Neural progenitor cell (in vitro differentiated cells): Measurements from ENCODE around the gene NPEPL1. TPM values are rescaled to one million over a fixed set of nuclear protein-coding genes. Genes with fewer than 3 reads are reported as not detected.

Experiments
- DNase-seq: peaks from one replicate; pipeline ENCODE4 v3.0.0-alpha.2; 2016; ENCODE audit warnings: low spot score
- H2AFZ ChIP-seq: fragments of 200-600 bp; sonication (generic); replicated peaks from 2 replicates; pipeline ENCODE4 v1.6.1; 2016; ENCODE audit warnings: antibody characterized with exemption
- H3F3A ChIP-seq: fragments of 200-600 bp; sonication (generic); 2 replicates; pipeline ENCODE4 v1.6.1; 2016; ENCODE audit warnings: antibody characterized with exemption, low read depth
- H3K27ac ChIP-seq: fragments of 200-600 bp; sonication (generic); 2 replicates; pipeline ENCODE4 v1.5.1; 2016; ENCODE audit warnings: mild to moderate bottlenecking
- H3K27me3 ChIP-seq: fragments of 200-600 bp; sonication (generic); 2 replicates; pipeline ENCODE4 v1.6.1; 2016; ENCODE audit warnings: mild to moderate bottlenecking, moderate library complexity
- H3K36me3 ChIP-seq: fragments of 200-600 bp; sonication (generic); 2 replicates; pipeline ENCODE4 v1.5.1; 2016
- H3K4me1 ChIP-seq: fragments of 200-600 bp; sonication (generic); 2 replicates; pipeline ENCODE4 v1.6.1; 2016; ENCODE audit warnings: mixed run types
- H3K4me2 ChIP-seq: fragments of 200-600 bp; sonication (generic); 2 replicates; pipeline ENCODE4 v1.6.1; 2016
- H3K4me3 ChIP-seq: fragments of 200-600 bp; sonication (generic); 2 replicates; pipeline ENCODE4 v1.5.1; 2016
- H3K79me2 ChIP-seq: fragments of 200-600 bp; sonication (generic); 2 replicates; pipeline ENCODE4 v1.6.1; 2016; ENCODE audit warnings: low read depth
- H3K9ac ChIP-seq: fragments of 200-600 bp; sonication (generic); 2 replicates; pipeline ENCODE4 v1.6.1; 2016
- H3K9me3 ChIP-seq: fragments of 200-600 bp; sonication (generic); 2 replicates; pipeline ENCODE4 v1.5.1; 2016; ENCODE audit warnings: low read depth
- H4K20me1 ChIP-seq: fragments of 200-600 bp; sonication (generic); 2 replicates; pipeline ENCODE4 v1.6.1; 2016; ENCODE audit warnings: low read depth
- H3K27ac Mint-ChIP-seq: 3 replicates; pipeline ENCODE4 v1.8.0; 2021; ENCODE audit warnings: mixed read lengths
- H3K27me3 Mint-ChIP-seq: 2 replicates; pipeline ENCODE4 v1.8.0; 2022; ENCODE audit warnings: low read depth, mild to moderate bottlenecking, inconsistent platforms, moderate library complexity, mixed read lengths; ENCODE audit not compliant: insufficient read depth
- H3K36me3 Mint-ChIP-seq: 3 replicates; pipeline ENCODE4 v1.8.0; 2021; ENCODE audit warnings: mixed read lengths
- H3K4me1 Mint-ChIP-seq: 3 replicates; pipeline ENCODE4 v1.8.0; 2021; ENCODE audit warnings: mixed read lengths
- H3K4me3 Mint-ChIP-seq: 3 replicates; pipeline ENCODE4 v1.8.0; 2021; ENCODE audit warnings: mild to moderate bottlenecking, moderate library complexity, mixed read lengths
- H3K9me3 Mint-ChIP-seq: 3 replicates; pipeline ENCODE4 v1.8.0; 2020; ENCODE audit warnings: mixed read lengths
- CTCF ChIP-seq: fragments of 200-600 bp; sonication (generic); IDR thresholded peaks from 2 replicates; pipeline ENCODE4 v1.5.1; 2017; ENCODE audit warnings: antibody characterized with exemption, mild to moderate bottlenecking
- EZH2 ChIP-seq: fragments of 200-600 bp; sonication (generic); IDR thresholded peaks from 2 replicates; pipeline ENCODE4 v1.6.1; 2017; ENCODE audit warnings: antibody characterized with exemption, mild to moderate bottlenecking, moderate library complexity
- EZH2phosphoT487 ChIP-seq: fragments of 200-600 bp; sonication (generic); IDR thresholded peaks from 2 replicates; pipeline ENCODE4 v1.6.1; 2017; ENCODE audit warnings: antibody characterized with exemption
- total RNA-seq: library from RNA; depleted of rRNA; stranded (reverse); fragments of >200 nt; gene quantifications from 2 replicates; pipeline ENCODE4 v1.2.3, GENCODE V29; 2015; ENCODE audit warnings: low replicate concordance

The NPEPL1 gene
- total RNA-seq, 1 donor from 2014 or later: 10.9 TPM

- Histone ChIP-seq H3K27ac (no peak overlapping the region), H3K79me2 (no peaks in the 10 kb centered on the region), H3K4me1 (peaks cover 7% of the 10 kb centered on the region), H4K20me1 (no peaks in the 10 kb centered on the region), H3K36me3 (no peaks in the 10 kb centered on the region), H2AFZ (no peak overlapping the region), H3K9me3 (no peaks in the 10 kb centered on the region), H3F3A (no peaks in the 10 kb centered on the region), H3K27me3 (no peaks in the 10 kb centered on the region), H3K4me3 (no peak overlapping the region), H3K4me2 (no peak overlapping the region), H3K9ac (no peak overlapping the region)
- Mint-ChIP-seq H3K9me3 (no peaks in the 10 kb centered on the region), H3K4me3 (no peak overlapping the region), H3K36me3 (no peaks in the 10 kb centered on the region), H3K4me1 (peaks cover 23% of the 10 kb centered on the region), H3K27ac (peak overlapping the region; percentile 46), H3K27me3 (peaks cover 7% of the 10 kb centered on the region)
- DNase-seq: no peak
- TF ChIP-seq EZH2phosphoT487 (no peak), CTCF (no peak), EZH2 (no peak)
These were observed 26.7 kb downstream of the NPEPL1 start for GRCh38 chr20:58719258-58719657.

GRCh38 chr20:58719971-58720371, 27.4 kb downstream of the NPEPL1 start:
- no peaks in the 10 kb centered on the region for H3K9me3 ChIP-seq
- TF ChIP-seq CTCF: no peak
- TF ChIP-seq EZH2: no peak
- TF ChIP-seq EZH2phosphoT487: no peak
- Mint-ChIP-seq H3K36me3 (no peaks in the 10 kb centered on the region), H3K27me3 (peaks cover 10% of the 10 kb centered on the region), H3K27ac (no peak overlapping the region), H3K4me3 (no peak overlapping the region), H3K4me1 (peaks cover 23% of the 10 kb centered on the region), H3K9me3 (no peaks in the 10 kb centered on the region)
- no peak overlapping the region for H3K4me3 ChIP-seq
- H4K20me1 ChIP-seq: no peaks in the 10 kb centered on the region
- H3K27me3 ChIP-seq: no peaks in the 10 kb centered on the region
- H2AFZ ChIP-seq: no peak overlapping the region
- no peaks in the 10 kb centered on the region for H3K79me2 ChIP-seq
- H3K36me3 ChIP-seq: no peaks in the 10 kb centered on the region
- no peak overlapping the region for H3K27ac ChIP-seq
- H3F3A ChIP-seq: no peaks in the 10 kb centered on the region
- peaks cover 7% of the 10 kb centered on the region for H3K4me1 ChIP-seq
- no peak overlapping the region for H3K9ac ChIP-seq
- H3K4me2 ChIP-seq: no peak overlapping the region
- no peak for DNase-seq

GRCh38 chr20:58720890-58721289, 28.3 kb downstream of the NPEPL1 start:
- TF ChIP-seq CTCF: no peak
- Mint-ChIP-seq H3K4me3 (no peak overlapping the region), H3K27ac (no peak overlapping the region), H3K4me1 (peaks cover 18% of the 10 kb centered on the region), H3K27me3 (peaks cover 7% of the 10 kb centered on the region), H3K36me3 (no peaks in the 10 kb centered on the region), H3K9me3 (no peaks in the 10 kb centered on the region)
- no peaks in the 10 kb centered on the region for H3K9me3 ChIP-seq
- H3K4me1 ChIP-seq: peaks cover 7% of the 10 kb centered on the region
- no peaks in the 10 kb centered on the region for H3K27me3 ChIP-seq
- no peak for DNase-seq
- no peaks in the 10 kb centered on the region for H4K20me1 ChIP-seq
- no peak overlapping the region for H3K4me3 ChIP-seq
- no peak overlapping the region for H3K4me2 ChIP-seq
- no peaks in the 10 kb centered on the region for H3K79me2 ChIP-seq
- H3K36me3 ChIP-seq: no peaks in the 10 kb centered on the region
- no peaks in the 10 kb centered on the region for H3F3A ChIP-seq
- H3K27ac ChIP-seq: no peak overlapping the region
- no peak overlapping the region for H3K9ac ChIP-seq
- no peak overlapping the region for H2AFZ ChIP-seq
